ENCODE measurements around the gene CSRP3. TPM values are rescaled to one million over a fixed set of nuclear protein-coding genes. Genes with fewer than 3 reads are reported as not detected.

The CSRP3 gene
- total RNA-seq (2022; extraction: Qiagen RNA extraction) = not detected in 5 replicates

GRCh38 chr11:19201737-19202605, at the start of gene CSRP3:
Gene CSRP3 (minus strand): TSS chr11:19201983. CDS start chr11:19192448, 9,535 bp downstream.

GRCh38 chr11:19240420-19241259, 38.9 kb upstream of the CSRP3 start, which contains the start of gene E2F8:
Gene E2F8 (minus strand): TSS chr11:19240945. CDS start chr11:19240121, 824 bp downstream.

Other genes starting within 250 kb of the CSRP3 start
- gene MRGPRX2, start 141.3 kb downstream of the CSRP3 start, total RNA-seq (2022; extraction: Qiagen RNA extraction) = not detected in 5 replicates
- gene ZDHHC13, start 84.8 kb downstream of the CSRP3 start, total RNA-seq (2022; extraction: Qiagen RNA extraction) = 13.9 to 19.4 TPM (median 16.4 TPM) in 5 replicates
- 5.1 to 6.7 TPM (median 6.0 TPM) in 5 replicates for gene E2F8, start 39.0 kb upstream of the CSRP3 start, total RNA-seq (2022; extraction: Qiagen RNA extraction)

Data from A549 treated with Hydrocortisone at 1 μM for 4 hours (cell line).